ENCODE measurements around the gene DNMBP.
"Not testable (repeated sequence)": the region's sequence is repeated elsewhere in the genome, so short reads cannot be mapped to it uniquely, and the experiment has no call there.

DNMBP gene

GRCh38 chr10:100013621-100014020 lies 3.9 kb upstream of the DNMBP start:
- DNase-seq: no peak

GRCh38 chr10:100011906-100012305 lies 2.2 kb upstream of the DNMBP start:
- DNase-seq: not testable (repeated sequence)

- no peak for DNase-seq
Observed at GRCh38 chr10:100009283-100009792, 409 bp downstream of the DNMBP start.

GRCh38 chr10:100008708-100009282 lies 952 bp downstream of the DNMBP start:
- no peak for DNase-seq

- no peak for DNase-seq
Observed at GRCh38 chr10:100008142-100008522, 1.6 kb downstream of the DNMBP start.

- DNase-seq: no peak
Observed at GRCh38 chr10:100007231-100008141, 2.3 kb downstream of the DNMBP start.

- DNase-seq: peak; percentile 78
Observed at GRCh38 chr10:100006243-100006886, 3.4 kb downstream of the DNMBP start.

GRCh38 chr10:100004805-100005510 lies 4.8 kb downstream of the DNMBP start:
- DNase-seq: no peak

GRCh38 chr10:100000109-100000644 lies 9.6 kb downstream of the DNMBP start:
- DNase-seq: no peak

GRCh38 chr10:99999319-100000108 lies 10.2 kb downstream of the DNMBP start:
- no peak for DNase-seq

GRCh38 chr10:99998889-99999288 lies 10.9 kb downstream of the DNMBP start:
- DNase-seq: no peak

GRCh38 chr10:99996671-99997648 lies 12.8 kb downstream of the DNMBP start:
- DNase-seq: no peak

GRCh38 chr10:99995713-99996112 lies 14.0 kb downstream of the DNMBP start:
- DNase-seq: no peak

GRCh38 chr10:99995269-99995668 lies 14.5 kb downstream of the DNMBP start:
- DNase-seq: no peak

- no peak for DNase-seq
Observed at GRCh38 chr10:99994801-99995200, 14.9 kb downstream of the DNMBP start.

GRCh38 chr10:99993701-99994689 lies 15.8 kb downstream of the DNMBP start:
- peak; percentile 92 for DNase-seq

GRCh38 chr10:99985637-99986036 lies 24.1 kb downstream of the DNMBP start:
- DNase-seq: not testable (repeated sequence)

- DNase-seq: peak; percentile 38
Observed at GRCh38 chr10:99984211-99985034, 25.3 kb downstream of the DNMBP start.

Data from inflammatory macrophage treated with lipopolysaccharide for 4 hours (primary cell).